IMR-90 (cell line): ENCODE results near the gene PHACTR3. TPM values are rescaled to one million over a fixed set of nuclear protein-coding genes. Genes with fewer than 3 reads are reported as not detected.

Source experiments
- ATAC-seq: fragments of 200-7000 bp; cut with Tn5 transposase; 2 replicates; pipeline ENCODE4 v1.9.1; 2020; ENCODE audit warnings: low read depth, mild to moderate bottlenecking, moderate library complexity
- BruUV-seq: library from RNA; stranded (reverse); fragments of 400-500 nt; replicated peaks from 2 replicates; lab custom pipeline; 2021; lab: Mats Ljungman, UMichigan
- CTCF ChIA-PET: fragments of 300-600 bp; formaldehyde crosslinking; extraction: SDS; loops from one replicate; lab custom pipeline; 2021; ENCODE audit warnings: antibody characterized with exemption; lab: Yijun Ruan, JAX
- POLR2A ChIA-PET: fragments of 300-600 bp; sonication (Branson Sonifier 250); formaldehyde crosslinking; loops from one replicate; lab custom pipeline; 2022; ENCODE audit warnings: antibody characterized with exemption; ENCODE audit not compliant: unreplicated experiment; lab: Charles Lee
- DNase-seq: peaks from one replicate; pipeline ENCODE4 v3.0.0; 2013
- H2AFZ ChIP-seq: replicated peaks from 2 replicates; pipeline ENCODE3; 2013; ENCODE audit warnings: low read length, mild to moderate bottlenecking; ENCODE audit not compliant: poor library complexity
- H2AK5ac ChIP-seq: 2 replicates; pipeline ENCODE4 v1.6.1; 2013; ENCODE audit warnings: low read depth, low read length, inconsistent platforms
- H2AK9ac ChIP-seq: replicated peaks from 2 replicates; pipeline ENCODE3; 2013; ENCODE audit warnings: mild to moderate bottlenecking, low read depth, low read length, moderate library complexity; ENCODE audit not compliant: poor library complexity
- H2BK120ac ChIP-seq: 2 replicates; pipeline ENCODE4 v1.6.1; 2013; ENCODE audit warnings: low read depth, low read length, inconsistent platforms
- H2BK15ac ChIP-seq: 3 replicates; pipeline ENCODE4 v1.6.1; 2013; ENCODE audit warnings: low read depth, low read length, inconsistent platforms
- H2BK20ac ChIP-seq: 2 replicates; pipeline ENCODE4 v1.6.1; 2013; ENCODE audit warnings: low read depth, mild to moderate bottlenecking, inconsistent platforms, low read length, moderate library complexity
- H2BK5ac ChIP-seq: 2 replicates; pipeline ENCODE4 v1.6.1; 2013; ENCODE audit warnings: mild to moderate bottlenecking, low read depth, low read length, inconsistent platforms; ENCODE audit not compliant: poor library complexity, severe bottlenecking
- H3K14ac ChIP-seq: replicated peaks from 2 replicates; pipeline ENCODE4 v1.6.1; 2013; ENCODE audit warnings: low read depth, low read length, inconsistent platforms
- H3K18ac ChIP-seq: 2 replicates; pipeline ENCODE4 v1.6.1; 2013; ENCODE audit warnings: low read depth, low read length, control low read depth
- H3K23ac ChIP-seq: 2 replicates; pipeline ENCODE4 v1.6.1; 2013; ENCODE audit warnings: low read depth, low read length, inconsistent platforms
- H3K27ac ChIP-seq: 2 replicates; pipeline ENCODE4 v1.5.1; 2013; ENCODE audit warnings: mild to moderate bottlenecking, control low read depth, low read length; ENCODE audit not compliant: insufficient read depth
- H3K27me3 ChIP-seq: 2 replicates; pipeline ENCODE4 v1.6.1; 2013; ENCODE audit warnings: low read length; ENCODE audit not compliant: control insufficient read depth, insufficient read depth
- H3K36me3 ChIP-seq: 2 replicates; pipeline ENCODE4 v1.6.1; 2013; ENCODE audit warnings: low read length, mixed read lengths; ENCODE audit not compliant: control insufficient read depth, insufficient read depth
- H3K4ac ChIP-seq: 2 replicates; pipeline ENCODE4 v1.6.1; 2013; ENCODE audit warnings: low read depth, low read length, inconsistent platforms
- H3K4me1 ChIP-seq: 2 replicates; pipeline ENCODE4 v1.6.1; 2013; ENCODE audit warnings: low read length, mixed read lengths; ENCODE audit not compliant: control insufficient read depth, insufficient read depth
- H3K4me2 ChIP-seq: 2 replicates; pipeline ENCODE4 v1.6.1; 2013; ENCODE audit warnings: low read depth, mild to moderate bottlenecking, control low read depth, low read length, moderate library complexity
- H3K4me3 ChIP-seq: 2 replicates; pipeline ENCODE4 v1.5.1; 2013; ENCODE audit warnings: low read depth, mild to moderate bottlenecking, control low read depth, low read length, moderate library complexity; ENCODE audit not compliant: insufficient read depth
- H3K56ac ChIP-seq: 2 replicates; pipeline ENCODE4 v1.6.1; 2013; ENCODE audit warnings: low read length, inconsistent platforms; ENCODE audit not compliant: insufficient read depth; ENCODE audit errors: extremely low read depth
- H3K79me1 ChIP-seq, 2 experiments: 2 replicates each; pipeline ENCODE4 v1.6.1; 2013; ENCODE audit warnings: low read length in 2 of 2, inconsistent platforms in 1 of 2, low read depth in 1 of 2
- H3K9ac ChIP-seq: 2 replicates; pipeline ENCODE4 v1.6.1; 2013; ENCODE audit warnings: low read depth, low read length, control low read depth
- H3K9me1 ChIP-seq: 2 replicates; pipeline ENCODE4 v1.6.1; 2013; ENCODE audit warnings: low read length, inconsistent platforms; ENCODE audit not compliant: insufficient read depth
- H3K9me3 ChIP-seq: 2 replicates; pipeline ENCODE4 v1.6.1; 2013; ENCODE audit warnings: low read length; ENCODE audit not compliant: control insufficient read depth, insufficient read depth
- H4K20me1 ChIP-seq: 2 replicates; pipeline ENCODE4 v1.6.1; 2013; ENCODE audit warnings: low read length, inconsistent platforms; ENCODE audit not compliant: insufficient read depth
- H4K5ac ChIP-seq: 2 replicates; pipeline ENCODE4 v1.6.1; 2013; ENCODE audit warnings: mild to moderate bottlenecking, low read depth, low read length, control low read depth
- H4K8ac ChIP-seq, 2 experiments: 2 replicates each; pipeline ENCODE4 v1.6.1; 2013; ENCODE audit warnings: low read depth in 2 of 2, low read length in 2 of 2, control low read depth in 1 of 2, inconsistent platforms in 1 of 2
- H4K91ac ChIP-seq: 2 replicates; pipeline ENCODE4 v1.6.1; 2013; ENCODE audit warnings: low read depth, low read length, inconsistent platforms; ENCODE audit not compliant: insufficient read depth
- BHLHE40 ChIP-seq: fragments of 150-350 bp; IDR thresholded peaks from 2 replicates; pipeline ENCODE4 v1.6.1; 2016; ENCODE audit warnings: mild to moderate bottlenecking, low read depth, low read length
- CEBPB ChIP-seq: IDR thresholded peaks from 2 replicates; pipeline ENCODE4 v1.6.1; 2012; ENCODE audit warnings: low read depth, low read length, improper control_type of control experiment
- CHD1 ChIP-seq: IDR thresholded peaks from 2 replicates; pipeline ENCODE4 v1.6.1; 2012; ENCODE audit warnings: low read depth, low read length, improper control_type of control experiment
- FOS ChIP-seq: fragments of 150-350 bp; IDR thresholded peaks from 2 replicates; pipeline ENCODE4 v1.6.1; 2016; ENCODE audit warnings: low read depth, low read length
- MAFK ChIP-seq: IDR thresholded peaks from 2 replicates; pipeline ENCODE4 v1.6.1; 2012; ENCODE audit warnings: low read depth, low read length, improper control_type of control experiment
- MAZ ChIP-seq: IDR thresholded peaks from 2 replicates; pipeline ENCODE4 v1.6.1; 2012; ENCODE audit warnings: low read depth, mild to moderate bottlenecking, low read length, improper control_type of control experiment, moderate library complexity, borderline replicate concordance
- MXI1 ChIP-seq: IDR thresholded peaks from 2 replicates; pipeline ENCODE4 v1.6.1; 2012; ENCODE audit warnings: low read depth, mild to moderate bottlenecking, low read length, moderate library complexity, borderline replicate concordance
- NFE2L2 ChIP-seq: fragments of 150-350 bp; IDR thresholded peaks from 2 replicates; pipeline ENCODE4 v1.6.1; 2016; ENCODE audit warnings: low read depth, mild to moderate bottlenecking, low read length
- POLR2A ChIP-seq: IDR thresholded peaks from 2 replicates; pipeline ENCODE4 v1.6.1; 2012; ENCODE audit warnings: mild to moderate bottlenecking, low read depth, low read length
- RAD21 ChIP-seq: IDR thresholded peaks from 2 replicates; pipeline ENCODE4 v1.6.1; 2012; ENCODE audit warnings: low read length, improper control_type of control experiment
- RCOR1 ChIP-seq: IDR thresholded peaks from 2 replicates; pipeline ENCODE4 v1.6.1; 2012; ENCODE audit warnings: mild to moderate bottlenecking, low read length, improper control_type of control experiment; ENCODE audit not compliant: insufficient replicate concordance
- RFX5 ChIP-seq: IDR thresholded peaks from 2 replicates; pipeline ENCODE4 v1.8.0; 2012; ENCODE audit warnings: low read depth, mild to moderate bottlenecking, low read length, moderate library complexity
- SMC3 ChIP-seq: fragments of 150-350 bp; IDR thresholded peaks from 2 replicates; pipeline ENCODE4 v1.6.1; 2016; ENCODE audit warnings: low read depth, mild to moderate bottlenecking, antibody characterized with exemption, low read length, moderate library complexity
- WGBS, 2 experiments: methylation state at CpG; one replicate each; pipeline versions ENCODE4 v1.1.5 to v1.1.7; 2013; ENCODE audit warnings: missing lambda C conversion rate in 2 of 2; ENCODE audit not compliant: insufficient read length in 1 of 2; ENCODE audit errors: extremely low coverage in 2 of 2; 5-methylcytosine and 5-hydroxymethylcytosine counted together
- dilution Hi-C: fragments of 300-500 bp; cut with HindIII; formaldehyde crosslinking; loops from one replicate; pipeline ENCODE4 v1.14.3; 2018; ENCODE audit warnings: low sequenced_read_pairs; ENCODE audit not compliant: unreplicated experiment
- in situ Hi-C: fragments of 300-500 bp; cut with MboI; formaldehyde crosslinking; loops from 3 replicates; pipeline ENCODE4 v1.14.3; 2019; ENCODE audit warnings: low sequenced_read_pairs, inconsistent platforms, mixed read lengths
- intact Hi-C: fragments of 100-400 bp; cut with micrococcal nuclease; formaldehyde crosslinking; loops from 2 replicates; pipeline ENCODE4 v1.10.0; 2022
- polyA plus RNA-seq, 3 experiments: library from polyadenylated mRNA; depleted of rRNA; stranded (reverse); fragments of >200 nt; gene quantifications; 2 replicates each; pipeline ENCODE4 v1.2.3, GENCODE V29; 2012; ENCODE audit warnings: low replicate concordance in 1 of 3
- total RNA-seq: library from RNA; depleted of rRNA; stranded (reverse); fragments of >200 nt; gene quantifications from 2 replicates; pipeline ENCODE4 v1.2.3, GENCODE V29; 2012
- TF ChIP-seq, protein P1 (sequence below): conservative IDR thresholded peaks from 2 replicates; pipeline ENCODE4 v1.5.1; 2012; ENCODE audit warnings: mild to moderate bottlenecking, low read depth, low read length, improper control_type of control experiment
- TF ChIP-seq, protein P2 (sequence below): fragments of 150-350 bp; IDR thresholded peaks from 2 replicates; pipeline ENCODE4 v1.6.1; 2017; ENCODE audit warnings: mild to moderate bottlenecking, antibody characterized with exemption, low read length, low read depth
- TF ChIP-seq, protein P3 (sequence below): fragments of 150-350 bp; IDR thresholded peaks from 2 replicates; pipeline ENCODE4 v1.6.1; 2016; ENCODE audit warnings: low read depth, mild to moderate bottlenecking, low read length, moderate library complexity, borderline replicate concordance

Gene PHACTR3
- total and polyA plus RNA-seq, 2 of the 4 experiments (the other 2 are of a cell fraction): not detected

DNA sequence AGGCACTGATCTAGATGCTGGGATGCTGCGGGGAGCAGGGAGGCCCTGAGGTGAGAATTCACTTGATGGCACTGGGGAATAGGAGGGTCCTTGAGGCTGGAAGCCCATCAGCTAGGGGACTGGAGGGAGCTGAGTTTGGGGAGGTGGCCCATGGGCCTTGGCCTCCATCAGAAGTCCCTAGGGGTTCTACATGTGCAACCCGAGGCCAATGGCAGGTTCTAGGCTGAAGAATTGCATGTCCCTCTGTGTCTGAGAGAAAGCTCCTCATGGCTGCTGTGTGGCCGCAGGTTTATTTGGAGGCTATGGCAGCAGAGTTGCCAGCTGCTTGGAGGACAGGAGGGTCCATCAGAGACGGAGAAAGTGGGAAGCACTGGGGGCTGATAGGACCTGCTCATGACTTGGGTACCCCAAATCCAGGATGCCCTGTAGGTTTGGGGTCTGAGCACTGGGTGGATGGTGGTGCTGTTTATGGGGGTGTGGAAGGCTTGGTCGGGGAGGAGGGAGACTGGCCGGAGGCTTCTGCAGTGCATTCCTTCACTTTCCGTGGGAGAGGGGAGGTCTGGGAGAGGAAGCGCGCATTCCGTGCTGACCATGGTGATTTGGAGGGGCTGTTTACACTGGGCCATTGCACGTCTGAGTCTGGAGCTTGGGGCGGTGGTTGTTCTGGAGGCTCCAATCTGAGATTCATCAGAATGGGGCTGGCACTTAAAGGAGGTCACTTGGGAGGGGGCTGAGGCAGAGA is 24.8 kb upstream of the PHACTR3 start:
- no peaks in the 10 kb centered on the region for H3K79me1 ChIP-seq
- in situ Hi-C loops: no loop called here
- intact Hi-C loops: loop anchor here (10.0 kb wide), 1 partner anchor 365 kb away; the partner anchor contains the start of genes FAM217B and PPP1R3D
- H3K56ac ChIP-seq: no peak overlapping the region
- no peak overlapping the region for H3K18ac ChIP-seq
- H2AFZ ChIP-seq: no peak overlapping the region
- no peak overlapping the region for H3K23ac ChIP-seq
- no peak overlapping the region for H2BK20ac ChIP-seq
- peaks cover 10% of the 10 kb centered on the region for H3K27me3 ChIP-seq
- no peak overlapping the region for H2AK5ac ChIP-seq
- no peak overlapping the region for H2BK15ac ChIP-seq
- H3K9ac ChIP-seq: no peak overlapping the region
- dilution Hi-C loops: no loop called here
- TF ChIP-seq, protein P1, sequence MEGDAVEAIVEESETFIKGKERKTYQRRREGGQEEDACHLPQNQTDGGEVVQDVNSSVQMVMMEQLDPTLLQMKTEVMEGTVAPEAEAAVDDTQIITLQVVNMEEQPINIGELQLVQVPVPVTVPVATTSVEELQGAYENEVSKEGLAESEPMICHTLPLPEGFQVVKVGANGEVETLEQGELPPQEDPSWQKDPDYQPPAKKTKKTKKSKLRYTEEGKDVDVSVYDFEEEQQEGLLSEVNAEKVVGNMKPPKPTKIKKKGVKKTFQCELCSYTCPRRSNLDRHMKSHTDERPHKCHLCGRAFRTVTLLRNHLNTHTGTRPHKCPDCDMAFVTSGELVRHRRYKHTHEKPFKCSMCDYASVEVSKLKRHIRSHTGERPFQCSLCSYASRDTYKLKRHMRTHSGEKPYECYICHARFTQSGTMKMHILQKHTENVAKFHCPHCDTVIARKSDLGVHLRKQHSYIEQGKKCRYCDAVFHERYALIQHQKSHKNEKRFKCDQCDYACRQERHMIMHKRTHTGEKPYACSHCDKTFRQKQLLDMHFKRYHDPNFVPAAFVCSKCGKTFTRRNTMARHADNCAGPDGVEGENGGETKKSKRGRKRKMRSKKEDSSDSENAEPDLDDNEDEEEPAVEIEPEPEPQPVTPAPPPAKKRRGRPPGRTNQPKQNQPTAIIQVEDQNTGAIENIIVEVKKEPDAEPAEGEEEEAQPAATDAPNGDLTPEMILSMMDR: no peak
- TF ChIP-seq RFX5 (no peak), MAZ (no peak), BHLHE40 (no peak), POLR2A (no peak), MAFK (no peak), NFE2L2 (no peak), SMC3 (no peak), CEBPB (no peak), MXI1 (no peak), CHD1 (no peak), RAD21 (no peak), FOS (no peak), RCOR1 (no peak)
- TF ChIP-seq, protein P2, sequence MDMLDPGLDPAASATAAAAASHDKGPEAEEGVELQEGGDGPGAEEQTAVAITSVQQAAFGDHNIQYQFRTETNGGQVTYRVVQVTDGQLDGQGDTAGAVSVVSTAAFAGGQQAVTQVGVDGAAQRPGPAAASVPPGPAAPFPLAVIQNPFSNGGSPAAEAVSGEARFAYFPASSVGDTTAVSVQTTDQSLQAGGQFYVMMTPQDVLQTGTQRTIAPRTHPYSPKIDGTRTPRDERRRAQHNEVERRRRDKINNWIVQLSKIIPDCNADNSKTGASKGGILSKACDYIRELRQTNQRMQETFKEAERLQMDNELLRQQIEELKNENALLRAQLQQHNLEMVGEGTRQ: no peak
- TF ChIP-seq, protein P3, sequence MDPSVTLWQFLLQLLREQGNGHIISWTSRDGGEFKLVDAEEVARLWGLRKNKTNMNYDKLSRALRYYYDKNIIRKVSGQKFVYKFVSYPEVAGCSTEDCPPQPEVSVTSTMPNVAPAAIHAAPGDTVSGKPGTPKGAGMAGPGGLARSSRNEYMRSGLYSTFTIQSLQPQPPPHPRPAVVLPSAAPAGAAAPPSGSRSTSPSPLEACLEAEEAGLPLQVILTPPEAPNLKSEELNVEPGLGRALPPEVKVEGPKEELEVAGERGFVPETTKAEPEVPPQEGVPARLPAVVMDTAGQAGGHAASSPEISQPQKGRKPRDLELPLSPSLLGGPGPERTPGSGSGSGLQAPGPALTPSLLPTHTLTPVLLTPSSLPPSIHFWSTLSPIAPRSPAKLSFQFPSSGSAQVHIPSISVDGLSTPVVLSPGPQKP: no peak
- H4K5ac ChIP-seq: no peak overlapping the region
- H4K20me1 ChIP-seq: no peaks in the 10 kb centered on the region
- 90% methylated on average over 2 of the region's 12 CpGs; no CpG with 5 or more reads in 1 of the 2 experiments for WGBS, 2 experiments
- no peak overlapping the region for H2AK9ac ChIP-seq
- no peaks in the 10 kb centered on the region for H3K4me1 ChIP-seq
- ATAC-seq (no peak), DNase-seq (no peak)
- H3K9me1 ChIP-seq: no peaks in the 10 kb centered on the region
- H3K4me2 ChIP-seq: no peak overlapping the region
- BruUV-seq: no TSS peak
- no peak overlapping the region for H3K14ac ChIP-seq
- H2BK120ac ChIP-seq: no peak overlapping the region
- H3K9me3 ChIP-seq: peaks cover 3% of the 10 kb centered on the region; the same call in 1 of the 2 replicates
- no peak overlapping the region for H4K8ac ChIP-seq
- CTCF ChIA-PET: no interaction called here
- no peak overlapping the region for H2BK5ac ChIP-seq
- no peak overlapping the region for H3K4me3 ChIP-seq
- H3K27ac ChIP-seq: no peak overlapping the region
- no peak overlapping the region for H4K91ac ChIP-seq
- no peak overlapping the region for H3K4ac ChIP-seq
- POLR2A ChIA-PET: no interaction called here
- H3K36me3 ChIP-seq: no peaks in the 10 kb centered on the region
